ENCODE measurements around the gene WNK2.

DNA sequence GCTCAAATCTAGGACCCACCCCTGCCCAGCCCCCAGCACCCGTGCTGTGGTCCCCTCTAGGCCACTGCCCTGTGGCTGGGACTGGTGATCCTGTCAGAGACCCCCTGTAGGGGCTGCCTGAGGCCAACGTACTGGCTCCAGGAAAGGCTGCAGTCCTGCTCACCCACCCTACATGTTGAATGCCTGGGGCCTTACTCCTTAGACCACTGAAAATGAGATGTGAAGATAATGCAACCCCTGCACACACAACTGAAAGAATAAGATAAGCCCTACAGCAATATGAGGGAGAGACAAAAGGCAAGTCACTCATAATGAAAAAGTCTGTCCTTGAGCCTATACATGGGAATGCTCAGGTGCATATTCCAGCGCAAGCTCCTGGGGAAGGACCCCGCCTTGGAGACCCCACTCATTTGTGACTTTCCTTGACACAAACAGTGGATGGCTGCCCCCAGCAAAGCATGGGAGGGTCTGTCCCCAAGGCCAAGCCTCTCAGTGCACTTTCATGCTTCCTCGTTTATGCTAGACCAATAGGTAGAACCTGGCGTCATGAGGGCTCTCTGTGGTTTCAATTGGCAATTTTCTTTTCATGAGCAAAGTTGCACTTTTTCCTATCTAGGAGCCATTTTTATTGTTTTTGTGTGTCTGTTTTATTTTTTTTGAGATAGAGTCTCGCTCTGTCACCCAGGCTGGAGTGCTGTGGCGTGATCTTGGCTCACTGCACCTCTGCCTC lies 12.5 kb upstream of the WNK2 start:
- TF ChIP-seq, protein P1, sequence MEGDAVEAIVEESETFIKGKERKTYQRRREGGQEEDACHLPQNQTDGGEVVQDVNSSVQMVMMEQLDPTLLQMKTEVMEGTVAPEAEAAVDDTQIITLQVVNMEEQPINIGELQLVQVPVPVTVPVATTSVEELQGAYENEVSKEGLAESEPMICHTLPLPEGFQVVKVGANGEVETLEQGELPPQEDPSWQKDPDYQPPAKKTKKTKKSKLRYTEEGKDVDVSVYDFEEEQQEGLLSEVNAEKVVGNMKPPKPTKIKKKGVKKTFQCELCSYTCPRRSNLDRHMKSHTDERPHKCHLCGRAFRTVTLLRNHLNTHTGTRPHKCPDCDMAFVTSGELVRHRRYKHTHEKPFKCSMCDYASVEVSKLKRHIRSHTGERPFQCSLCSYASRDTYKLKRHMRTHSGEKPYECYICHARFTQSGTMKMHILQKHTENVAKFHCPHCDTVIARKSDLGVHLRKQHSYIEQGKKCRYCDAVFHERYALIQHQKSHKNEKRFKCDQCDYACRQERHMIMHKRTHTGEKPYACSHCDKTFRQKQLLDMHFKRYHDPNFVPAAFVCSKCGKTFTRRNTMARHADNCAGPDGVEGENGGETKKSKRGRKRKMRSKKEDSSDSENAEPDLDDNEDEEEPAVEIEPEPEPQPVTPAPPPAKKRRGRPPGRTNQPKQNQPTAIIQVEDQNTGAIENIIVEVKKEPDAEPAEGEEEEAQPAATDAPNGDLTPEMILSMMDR (conservative IDR thresholded peaks at IDR 0.05): no peak
- TF ChIP-seq ZFX (IDR thresholded peaks at IDR 0.05): no peak

Data from C4-2B (cell line).